HepG2 (cell line): ENCODE data around the gene CHRD. TPM values are rescaled to one million over a fixed set of nuclear protein-coding genes. Genes with fewer than 3 reads are reported as not detected.

Experiments used
- AKAP8 ChIP-seq: sonication (generic); formaldehyde crosslinking; IDR thresholded peaks from 2 replicates; pipeline ENCODE4 v1.5.1; 2020; ENCODE audit warnings: mild to moderate bottlenecking, missing genetic modification reagents
- AKNA ChIP-seq: sonication (generic); formaldehyde crosslinking; IDR thresholded peaks from 2 replicates; pipeline ENCODE4 v1.4.0; 2020; ENCODE audit warnings: missing genetic modification reagents, borderline replicate concordance
- ATRX ChIP-seq: sonication (generic); formaldehyde crosslinking; IDR thresholded peaks from 2 replicates; pipeline ENCODE4 v1.4.0; 2020; ENCODE audit warnings: missing genetic modification reagents, borderline replicate concordance
- CREB3 ChIP-seq: sonication (generic); formaldehyde crosslinking; IDR thresholded peaks from 2 replicates; pipeline ENCODE4 v1.5.0; 2020; ENCODE audit warnings: missing genetic modification reagents
- CTCF ChIP-seq: sonication (generic); formaldehyde crosslinking; IDR thresholded peaks from 2 replicates; pipeline ENCODE4 v1.5.0; 2020; ENCODE audit warnings: mild to moderate bottlenecking, missing genetic modification reagents, moderate library complexity
- DDIT3 ChIP-seq: sonication (generic); formaldehyde crosslinking; IDR thresholded peaks from 2 replicates; pipeline ENCODE4 v1.4.0; 2020; ENCODE audit warnings: mild to moderate bottlenecking, missing genetic modification reagents
- MEIS2 ChIP-seq: sonication (generic); formaldehyde crosslinking; IDR thresholded peaks from 2 replicates; pipeline ENCODE4 v1.9.0; 2021; ENCODE audit warnings: mild to moderate bottlenecking, missing genetic modification reagents
- SAFB2 ChIP-seq: sonication (generic); formaldehyde crosslinking; IDR thresholded peaks from 2 replicates; pipeline ENCODE4 v1.5.1; 2020; ENCODE audit warnings: missing genetic modification reagents, low read depth, mild to moderate bottlenecking, borderline replicate concordance
- ZBTB2 ChIP-seq: sonication (generic); formaldehyde crosslinking; IDR thresholded peaks from 2 replicates; pipeline ENCODE4 v1.8.0; 2022; ENCODE audit warnings: low read depth, missing genetic modification reagents
- ZNF367 ChIP-seq: sonication (generic); formaldehyde crosslinking; IDR thresholded peaks from 2 replicates; pipeline ENCODE4 v1.4.0; 2020; ENCODE audit warnings: missing genetic modification reagents, borderline replicate concordance
- ZNF451 ChIP-seq: sonication (generic); formaldehyde crosslinking; IDR thresholded peaks from 2 replicates; pipeline ENCODE4 v1.5.0; 2020; ENCODE audit warnings: mild to moderate bottlenecking, missing genetic modification reagents
- polyA plus RNA-seq, 8 experiments: library from polyadenylated mRNA; depleted of rRNA in 3 of 8; stranded (reverse) in 7 of 8; unstranded in 1 of 8; fragments of >200 nt; fragmentation: Illumina TruSeq in 4 of 8; extraction: Trizol in 4 of 8; gene quantifications; 2 replicates each; pipeline versions ENCODE4 v1.2.1 to v1.2.3, GENCODE V29; 2011 to 2016; ENCODE audit warnings: low read depth in 4 of 8, missing spikeins in 1 of 8, mixed read lengths in 1 of 8; ENCODE audit not compliant: insufficient read depth in 1 of 8
- total RNA-seq, 5 experiments: library from RNA; depleted of rRNA; stranded (reverse); fragments of >200 nt; fragmentation: Illumina TruSeq; extraction: Trizol; gene quantifications; 2 replicates each; pipeline ENCODE4 v1.2.3, GENCODE V29; 2016; ENCODE audit warnings: low read depth in 1 of 5

CHRD gene
- total and polyA plus RNA-seq, 2 of the 13 experiments (the other 11 are each of a cell fraction or from before 2014, with no cell fraction given), result 22.2 to 35.2 TPM

GRCh38 chr3:184362668-184363546 lies 16.9 kb upstream of the CHRD start (continued):
- TF ChIP-seq DDIT3 (CRISPR knock-in tag) (no peak; the same call in 1 of the 2 replicates), MEIS2 (peak; percentile 42; the same call in 1 of the 2 replicates), ATRX (CRISPR knock-in tag) (no peak), AKNA (CRISPR knock-in tag) (no peak), ZBTB2 (CRISPR knock-in tag) (peak; percentile 60; the same call in 1 of the 2 replicates), ZNF367 (no peak), CREB3 (CRISPR knock-in tag) (no peak), SAFB2 (CRISPR knock-in tag) (peak; percentile 64; the same call in 1 of the 2 replicates), ZNF451 (CRISPR knock-in tag) (peak; percentile 94), CTCF (CRISPR knock-in tag) (peak; percentile 88), AKAP8 (CRISPR knock-in tag) (peak; percentile 99)
